ENCODE data around the gene FARSA.
"Not testable (repeated sequence)": the region's sequence is repeated elsewhere in the genome, so short reads cannot be mapped to it uniquely, and the experiment has no call there.

The FARSA gene

GRCh38 chr19:12953799-12954611 lies 20.5 kb upstream of the FARSA start:
- DNase-seq (ENCODE audit: low read depth) = no peak

GRCh38 chr19:12953138-12953798 lies 19.8 kb upstream of the FARSA start:
- DNase-seq (ENCODE audit: low read depth) = no peak

- peak; percentile 65 for DNase-seq (ENCODE audit: low read depth)
Measured at GRCh38 chr19:12952488-12953137, 19.1 kb upstream of the FARSA start.

GRCh38 chr19:12952050-12952449 lies 18.5 kb upstream of the FARSA start:
- DNase-seq (ENCODE audit: low read depth) = not testable (repeated sequence)

- no peak for DNase-seq (ENCODE audit: low read depth)
Measured at GRCh38 chr19:12949363-12950283, 16.1 kb upstream of the FARSA start.

- no peak for DNase-seq (ENCODE audit: low read depth)
Measured at GRCh38 chr19:12948612-12949362, 15.3 kb upstream of the FARSA start.

- no peak for DNase-seq (ENCODE audit: low read depth)
Measured at GRCh38 chr19:12947702-12948611, 14.4 kb upstream of the FARSA start.

GRCh38 chr19:12946731-12947496 lies 13.4 kb upstream of the FARSA start:
- no peak for DNase-seq (ENCODE audit: low read depth)

GRCh38 chr19:12946092-12946721 lies 12.7 kb upstream of the FARSA start:
- DNase-seq (ENCODE audit: low read depth) = no peak

GRCh38 chr19:12945479-12946091 lies 12.1 kb upstream of the FARSA start, which contains the start of gene RAD23A:
Gene RAD23A, plus strand, starts transcription at chr19:12945862. Its CDS starts 87 bp downstream, at chr19:12945949.
- DNase-seq (ENCODE audit: low read depth) = peak; percentile 98

GRCh38 chr19:12944104-12944674 lies 10.7 kb upstream of the FARSA start:
- DNase-seq (ENCODE audit: low read depth) = no peak

- no peak for DNase-seq (ENCODE audit: low read depth)
Measured at GRCh38 chr19:12943437-12944044, 10.0 kb upstream of the FARSA start.

GRCh38 chr19:12940897-12941296 lies 7.4 kb upstream of the FARSA start:
- no peak for DNase-seq (ENCODE audit: low read depth)

GRCh38 chr19:12939975-12940423 lies 6.5 kb upstream of the FARSA start:
- DNase-seq (ENCODE audit: low read depth) = no peak

- no peak for DNase-seq (ENCODE audit: low read depth)
Measured at GRCh38 chr19:12938779-12939601, 5.5 kb upstream of the FARSA start.
